Panc1 (cell line): ENCODE measurements around the gene NXT1. TPM values are rescaled to one million over a fixed set of nuclear protein-coding genes. Genes with fewer than 3 reads are reported as not detected.

ENCODE experiments used
- ATAC-seq: fragments of 200-7000 bp; cut with Tn5 transposase; 2 replicates; pipeline ENCODE4 v1.9.1; 2020; ENCODE audit warnings: mild to moderate bottlenecking, moderate library complexity
- BruUV-seq: library from RNA; stranded (reverse); fragments of 400-500 nt; replicated peaks from 2 replicates; lab custom pipeline; 2021; lab: Mats Ljungman, UMichigan
- CTCF ChIA-PET: fragments of 300-600 bp; sonication (Branson Sonifier 250); formaldehyde crosslinking; loops from one replicate; lab custom pipeline; 2022; ENCODE audit warnings: antibody characterized with exemption; lab: Charles Lee
- POLR2A ChIA-PET: fragments of 300-600 bp; sonication (Branson Sonifier 250); formaldehyde crosslinking; loops from one replicate; lab custom pipeline; 2022; ENCODE audit warnings: antibody characterized with exemption; lab: Charles Lee
- DNase-seq: peaks from one replicate; pipeline ENCODE4 v3.0.0-alpha.2; 2010; ENCODE audit warnings: low read depth, low spot score
- H3K27ac ChIP-seq: 2 replicates; pipeline ENCODE4 v1.5.1; 2011; ENCODE audit warnings: mild to moderate bottlenecking, low read length, inconsistent platforms
- H3K27me3 ChIP-seq: fragments of 200-500 bp; sonication (Bioruptor generic); 2 replicates; pipeline ENCODE4 v1.6.0; 2014; ENCODE audit warnings: low read length, inconsistent platforms; ENCODE audit not compliant: control insufficient read depth, insufficient read depth
- H3K36me3 ChIP-seq: fragments of 200-500 bp; sonication (Bioruptor generic); 2 replicates; pipeline ENCODE4 v1.5.1; 2014; ENCODE audit warnings: inconsistent platforms, mild to moderate bottlenecking, low read length, moderate library complexity; ENCODE audit not compliant: control insufficient read depth, insufficient read depth
- H3K4me1 ChIP-seq: 2 replicates; pipeline ENCODE4 v1.5.1; 2011; ENCODE audit warnings: inconsistent platforms, mild to moderate bottlenecking, low read length, moderate library complexity; ENCODE audit not compliant: control insufficient read depth, insufficient read depth
- H3K4me3 ChIP-seq, 2 experiments: 2 replicates each; pipeline ENCODE4 v1.5.1; 2011 to 2012; ENCODE audit warnings: low read depth in 2 of 2, low read length in 2 of 2, mild to moderate bottlenecking in 2 of 2, inconsistent platforms in 1 of 2, moderate library complexity in 1 of 2
- H3K9me3 ChIP-seq: fragments of 200-500 bp; sonication (Bioruptor generic); 2 replicates; pipeline ENCODE4 v1.5.1; 2014; ENCODE audit warnings: low read depth, mild to moderate bottlenecking, inconsistent platforms, low read length, moderate library complexity; ENCODE audit not compliant: control insufficient read depth, insufficient read depth
- CTCF ChIP-seq: fragments of 450-650 bp; IDR thresholded peaks from 2 replicates; pipeline ENCODE4 v1.5.1; 2017; ENCODE audit warnings: mild to moderate bottlenecking
- POLR2AphosphoS5 ChIP-seq: IDR thresholded peaks from 2 replicates; pipeline ENCODE4 v1.6.1; 2012; ENCODE audit warnings: mild to moderate bottlenecking, low read depth, low read length, moderate library complexity
- REST ChIP-seq, 2 experiments: IDR thresholded peaks; 2 replicates each; pipeline ENCODE4 v1.6.1; 2011 to 2012; ENCODE audit warnings: low read depth in 2 of 2, control low read depth in 1 of 2, low read length in 1 of 2, mild to moderate bottlenecking in 1 of 2, moderate library complexity in 1 of 2; ENCODE audit not compliant: insufficient read depth in 1 of 2
- SIN3A ChIP-seq: IDR thresholded peaks from 2 replicates; pipeline ENCODE4 v1.6.1; 2012; ENCODE audit warnings: low read depth, mild to moderate bottlenecking, low read length, moderate library complexity, borderline replicate concordance; ENCODE audit not compliant: insufficient read depth
- TCF7L2 ChIP-seq: IDR thresholded peaks from 2 replicates; pipeline ENCODE4 v1.6.1; 2011; ENCODE audit warnings: mild to moderate bottlenecking, low read depth, low read length, inconsistent platforms
- in situ Hi-C: cut with HindIII; loops from 2 replicates; pipeline ENCODE4 v1.10.0; 2016; ENCODE audit warnings: low sequenced_read_pairs, low pct_unique_long_range_greater_than_20kb
- intact Hi-C: fragments of 100-400 bp; cut with micrococcal nuclease; formaldehyde crosslinking; loops from one replicate; pipeline ENCODE4 v1.10.0; 2022; ENCODE audit not compliant: unreplicated experiment
- total RNA-seq: library from RNA; stranded (reverse); gene quantifications from one replicate; pipeline ENCODE4 v1.2.1, GENCODE V29; 2021; ENCODE audit not compliant: unreplicated experiment

NXT1 gene
- total RNA-seq, 1 experiment from 2014 or later: 31.3 TPM

DNA sequence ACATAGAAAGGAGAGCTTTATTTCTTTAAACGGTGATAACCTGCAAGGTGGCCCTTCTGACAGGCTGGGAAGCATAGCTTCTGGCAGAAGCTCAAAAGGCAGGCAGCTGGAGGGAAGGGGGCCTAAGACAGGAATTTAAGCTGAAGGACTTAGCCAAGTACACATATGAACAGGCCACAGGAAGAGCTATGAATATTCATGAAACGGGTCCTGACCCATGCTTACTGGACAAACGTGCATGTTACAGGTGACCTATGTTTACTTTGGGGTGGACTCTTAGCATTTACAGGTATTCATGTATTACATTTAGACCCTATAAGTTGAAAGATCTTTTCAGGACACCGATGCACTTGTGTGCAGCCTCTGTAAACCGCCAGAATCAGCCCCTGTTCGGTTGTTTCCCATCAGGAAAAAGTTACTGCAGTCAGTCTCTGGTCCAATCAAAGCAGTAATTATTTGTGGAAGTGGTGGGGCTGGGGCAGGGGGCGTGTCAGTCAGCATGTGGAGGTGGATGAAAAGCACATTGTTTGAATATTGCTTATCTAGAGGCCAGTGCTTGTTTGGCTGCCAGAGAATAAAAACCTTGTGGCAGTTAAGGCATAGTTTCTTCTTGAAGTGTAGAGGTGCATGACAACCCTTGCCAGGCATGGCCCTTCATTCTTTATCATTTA, 8.5 kb downstream of the NXT1 start:
- H3K4me3 ChIP-seq: peak overlapping the region; percentile 39 to 90; a peak in 2 of 4 replicates
- DNase-seq (no peak), ATAC-seq (no peak)
- H3K4me1 ChIP-seq: peaks cover 23% of the 10 kb centered on the region
- in situ Hi-C loops: no loop called here
- peak overlapping the region; percentile 86 for H3K27ac ChIP-seq
- intact Hi-C loops: loop anchor here (10.0 kb wide), 1 partner anchor 784 kb away; no protein-coding TSS in a partner anchor
- peaks cover 4% of the 10 kb centered on the region for H3K36me3 ChIP-seq
- H3K27me3 ChIP-seq: no peaks in the 10 kb centered on the region
- POLR2A ChIA-PET: no interaction called here
- no peak for TF ChIP-seq SIN3A
- no peak for TF ChIP-seq POLR2AphosphoS5
- no peak for TF ChIP-seq TCF7L2
- TF ChIP-seq REST (IDR thresholded peaks at IDR 0.05; ENCODE audit: insufficient read depth in 1 of 2, low read depth in 2 of 2, low read length in 1 of 2): no peak
- no peak for TF ChIP-seq CTCF
- H3K9me3 ChIP-seq: no peaks in the 10 kb centered on the region
- CTCF ChIA-PET: interaction anchor here (1.8 kb wide), 1 partner anchor 9 kb away, joined by 16 read pairs; no protein-coding TSS in a partner anchor
- no TSS peak for BruUV-seq

- intact Hi-C loops: no loop called here
These were observed 9.9 kb downstream of the NXT1 start for GRCh38 chr20:23360531-23360930.

More at GRCh38 chr20:23360531-23360930, 9.9 kb downstream of the NXT1 start:
- peak overlapping the region in 1 of 2 experiments; percentile 84; a peak in 2 of 4 replicates for H3K4me3 ChIP-seq
- no peaks in the 10 kb centered on the region; the same call in none of the 2 replicates for H3K36me3 ChIP-seq
- H3K9me3 ChIP-seq: no peaks in the 10 kb centered on the region
- no peaks in the 10 kb centered on the region for H3K27me3 ChIP-seq
- peak overlapping the region; percentile 95 for H3K27ac ChIP-seq
- no peak for ATAC-seq
- ChIA-PET CTCF (no interaction called here), POLR2A (no interaction called here)
- peaks cover 23% of the 10 kb centered on the region for H3K4me1 ChIP-seq
- in situ Hi-C loops: no loop called here
- TF ChIP-seq REST (IDR thresholded peaks at IDR 0.05; ENCODE audit: insufficient read depth in 1 of 2, low read depth in 2 of 2, low read length in 1 of 2) (no peak), CTCF (no peak), TCF7L2 (no peak), SIN3A (no peak), POLR2AphosphoS5 (no peak; the same call in 1 of the 2 replicates)
- DNase-seq: no peak
- BruUV-seq: no TSS peak
